A673 (cell line): ENCODE data around the gene FOXN4.

Experiments used
- CTCF ChIP-seq: fragments of 300-800, 200-600 bp; sonication (generic); conservative IDR thresholded peaks from 2 replicates; pipeline ENCODE4 v1.5.1; 2017; ENCODE audit warnings: low read depth, mild to moderate bottlenecking, antibody characterized with exemption, low read length, moderate library complexity, mixed read lengths
- EZH2 ChIP-seq: fragments of 200-600 bp; sonication (generic); IDR thresholded peaks from 2 replicates; pipeline ENCODE4 v1.6.1; 2017; ENCODE audit warnings: borderline replicate concordance, low read depth, mild to moderate bottlenecking, mixed read lengths, antibody characterized with exemption, low read length; ENCODE audit not compliant: poor library complexity, severe bottlenecking

- TF ChIP-seq CTCF (no peak), EZH2 (no peak)
These were observed 34.6 kb upstream of the FOXN4 start for GRCh38 chr12:109343677-109344076.
